Neutrophil (primary cell): Measurements from ENCODE around the gene MYO3B.
"Not testable (repeated sequence)": the region's sequence is repeated elsewhere in the genome, so short reads cannot be mapped to it uniquely, and the experiment has no call there.

Experiments used
- H3K27ac ChIP-seq: fragments of 200-600 bp; sonication (generic); 2 replicates; pipeline ENCODE4 v1.5.1; 2016; ENCODE audit warnings: mild to moderate bottlenecking, moderate library complexity
- H3K27me3 ChIP-seq: fragments of 200-600 bp; sonication (generic); 2 replicates; pipeline ENCODE4 v1.6.0; 2016; ENCODE audit warnings: mild to moderate bottlenecking
- H3K36me3 ChIP-seq: fragments of 200-600 bp; sonication (generic); 2 replicates; pipeline ENCODE4 v1.5.1; 2017
- H3K4me1 ChIP-seq, 2 experiments: fragments of 200-600 bp in 1 of 2; sonication (generic) in 1 of 2; 1 replicate in 1 of 2; 2 replicates in 1 of 2; pipeline versions ENCODE4 v1.5.1 to v1.6.1; 2013 to 2016; ENCODE audit warnings: low read depth in 1 of 2, low read length in 1 of 2, mild to moderate bottlenecking in 1 of 2, moderate library complexity in 1 of 2; ENCODE audit not compliant: control insufficient read depth in 1 of 2, insufficient read depth in 1 of 2
- H3K4me3 ChIP-seq, 2 experiments: fragments of 200-600 bp in 1 of 2; sonication (generic) in 1 of 2; 1 replicate in 1 of 2; 2 replicates in 1 of 2; pipeline ENCODE4 v1.5.1; 2013 to 2016; ENCODE audit warnings: low read depth in 1 of 2, low read length in 1 of 2, mild to moderate bottlenecking in 1 of 2, moderate library complexity in 1 of 2
- H3K9me3 ChIP-seq: fragments of 200-600 bp; sonication (generic); 2 replicates; pipeline ENCODE4 v1.5.1; 2016
- TF ChIP-seq, protein P1 (sequence below): fragments of 200-600 bp; sonication (generic); IDR thresholded peaks from 2 replicates; pipeline ENCODE4 v1.5.1; 2016; ENCODE audit warnings: antibody characterized with exemption

The MYO3B gene

GRCh38 chr2:170339750-170340692 lies 162.1 kb downstream of the MYO3B start:
- TF ChIP-seq, protein P1, sequence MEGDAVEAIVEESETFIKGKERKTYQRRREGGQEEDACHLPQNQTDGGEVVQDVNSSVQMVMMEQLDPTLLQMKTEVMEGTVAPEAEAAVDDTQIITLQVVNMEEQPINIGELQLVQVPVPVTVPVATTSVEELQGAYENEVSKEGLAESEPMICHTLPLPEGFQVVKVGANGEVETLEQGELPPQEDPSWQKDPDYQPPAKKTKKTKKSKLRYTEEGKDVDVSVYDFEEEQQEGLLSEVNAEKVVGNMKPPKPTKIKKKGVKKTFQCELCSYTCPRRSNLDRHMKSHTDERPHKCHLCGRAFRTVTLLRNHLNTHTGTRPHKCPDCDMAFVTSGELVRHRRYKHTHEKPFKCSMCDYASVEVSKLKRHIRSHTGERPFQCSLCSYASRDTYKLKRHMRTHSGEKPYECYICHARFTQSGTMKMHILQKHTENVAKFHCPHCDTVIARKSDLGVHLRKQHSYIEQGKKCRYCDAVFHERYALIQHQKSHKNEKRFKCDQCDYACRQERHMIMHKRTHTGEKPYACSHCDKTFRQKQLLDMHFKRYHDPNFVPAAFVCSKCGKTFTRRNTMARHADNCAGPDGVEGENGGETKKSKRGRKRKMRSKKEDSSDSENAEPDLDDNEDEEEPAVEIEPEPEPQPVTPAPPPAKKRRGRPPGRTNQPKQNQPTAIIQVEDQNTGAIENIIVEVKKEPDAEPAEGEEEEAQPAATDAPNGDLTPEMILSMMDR: no peak
- no peaks in the 10 kb centered on the region for H3K4me1 ChIP-seq
- H3K9me3 ChIP-seq: no peaks in the 10 kb centered on the region
- H3K36me3 ChIP-seq: no peaks in the 10 kb centered on the region
- H3K27me3 ChIP-seq: no peaks in the 10 kb centered on the region
- no peak overlapping the region for H3K4me3 ChIP-seq
- no peak overlapping the region for H3K27ac ChIP-seq

DNA sequence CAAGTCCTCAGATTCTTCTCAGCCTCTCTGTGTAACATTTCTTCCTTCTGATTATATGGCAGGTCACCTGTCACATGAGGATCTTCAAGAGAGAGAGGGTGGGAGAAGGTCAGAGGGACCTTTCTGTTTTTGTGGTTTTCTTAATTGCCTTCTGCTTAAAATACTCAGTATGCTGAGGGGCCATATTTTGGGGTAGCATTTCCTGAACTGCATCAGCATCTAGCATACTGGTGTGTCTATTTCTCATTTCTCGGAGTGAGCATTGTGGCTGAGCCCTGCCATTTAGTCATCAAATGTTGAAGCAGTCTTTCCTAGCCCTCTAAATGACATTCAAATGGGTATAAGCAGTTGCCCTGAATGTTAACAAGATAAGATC lies 162.7 kb downstream of the MYO3B start:
- Histone ChIP-seq H3K4me1 (no peaks in the 10 kb centered on the region), H3K36me3 (no peaks in the 10 kb centered on the region), H3K4me3 (no peak overlapping the region), H3K27ac (no peak overlapping the region), H3K27me3 (no peaks in the 10 kb centered on the region), H3K9me3 (no peaks in the 10 kb centered on the region)
- TF ChIP-seq, protein P1: no peak

GRCh38 chr2:170341684-170342623 lies 164.0 kb downstream of the MYO3B start:
- TF ChIP-seq, protein P1: no peak
- no peaks in the 10 kb centered on the region for H3K9me3 ChIP-seq
- H3K4me1 ChIP-seq: no peaks in the 10 kb centered on the region
- no peak overlapping the region for H3K27ac ChIP-seq
- H3K27me3 ChIP-seq: no peaks in the 10 kb centered on the region
- H3K4me3 ChIP-seq: no peak overlapping the region
- H3K36me3 ChIP-seq: no peaks in the 10 kb centered on the region

DNA sequence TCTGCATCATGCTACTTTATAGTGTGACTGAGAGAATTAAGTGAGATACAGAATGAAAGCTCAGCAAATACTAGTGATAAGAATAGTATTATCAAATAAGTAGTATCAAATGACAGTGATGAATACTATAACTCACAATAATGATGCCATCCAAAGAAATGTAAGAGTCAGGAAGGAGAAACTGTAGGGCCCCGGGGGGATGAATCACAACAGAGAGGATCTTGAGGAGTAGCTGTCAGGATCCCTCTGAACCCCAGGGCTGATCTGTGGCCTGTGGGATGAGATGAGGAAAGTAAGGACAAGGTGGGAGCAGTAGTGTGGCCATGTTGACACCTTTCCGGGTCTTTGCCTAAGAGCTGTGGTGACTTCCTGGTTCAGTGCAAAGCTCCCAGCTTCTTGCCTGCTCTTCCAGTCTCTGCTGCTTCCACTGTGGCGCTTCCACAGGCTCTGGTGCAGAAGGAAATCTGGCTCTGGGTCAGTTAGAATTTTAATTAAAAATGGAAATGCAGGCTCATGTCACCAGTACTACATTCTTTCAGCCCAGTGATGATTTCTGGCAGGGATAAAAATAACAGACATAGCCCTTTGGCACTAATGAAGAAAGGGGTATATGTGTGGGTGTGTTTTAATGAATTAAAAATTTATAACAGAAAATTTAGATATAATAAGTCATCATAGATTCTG lies 166.9 kb downstream of the MYO3B start:
- Histone ChIP-seq H3K27ac (no peak overlapping the region), H3K27me3 (no peaks in the 10 kb centered on the region), H3K4me3 (no peak overlapping the region), H3K9me3 (no peaks in the 10 kb centered on the region), H3K36me3 (no peaks in the 10 kb centered on the region), H3K4me1 (no peaks in the 10 kb centered on the region)
- TF ChIP-seq, protein P1: no peak

GRCh38 chr2:170345607-170346006 lies 167.7 kb downstream of the MYO3B start:
- TF ChIP-seq, protein P1: no peak
- H3K9me3 ChIP-seq: no peaks in the 10 kb centered on the region

DNA sequence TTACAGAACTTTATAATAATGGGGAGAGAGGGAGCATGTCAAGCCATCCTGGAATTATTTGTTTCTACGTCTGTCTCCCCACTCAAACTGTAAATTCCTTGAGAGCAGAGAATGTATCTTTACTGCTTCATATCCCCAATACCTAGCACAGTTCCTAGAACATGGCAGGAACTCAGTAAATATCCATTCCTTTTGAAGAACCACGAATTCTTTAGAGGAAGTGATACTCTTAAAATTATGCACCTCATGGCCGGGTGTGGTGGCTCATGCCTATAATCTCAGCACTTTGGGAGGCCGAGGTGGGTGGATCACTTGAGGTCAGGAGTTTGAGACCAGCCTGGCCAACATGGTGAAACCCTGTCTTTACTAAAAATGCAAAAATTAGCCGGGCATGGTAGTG lies 171.3 kb downstream of the MYO3B start:
- H3K27ac ChIP-seq, H3K4me1 ChIP-seq, H3K9me3 ChIP-seq, H3K36me3 ChIP-seq, H3K4me3 ChIP-seq, H3K27me3 ChIP-seq: not testable (repeated sequence)

More at GRCh38 chr2:170345607-170346006, 167.7 kb downstream of the MYO3B start:
- H3K4me3 ChIP-seq: no peak overlapping the region
- no peaks in the 10 kb centered on the region for H3K27me3 ChIP-seq
- H3K36me3 ChIP-seq: no peaks in the 10 kb centered on the region
- no peak overlapping the region for H3K27ac ChIP-seq
- H3K4me1 ChIP-seq: no peaks in the 10 kb centered on the region
